Esophagus (tissue), 2 donors: ENCODE results near the gene MMRN1. TPM values are rescaled to one million over a fixed set of nuclear protein-coding genes. Genes with fewer than 3 reads are reported as not detected.

ENCODE experiments used
- H3K27ac ChIP-seq, 2 donors: one replicate each; pipeline ENCODE4 v1.5.1; 2013; ENCODE audit warnings: low read depth in 2 of 2, mild to moderate bottlenecking in 2 of 2, inconsistent platforms in 1 of 2, low read length in 1 of 2, moderate library complexity in 1 of 2
- H3K27me3 ChIP-seq, 2 donors: one replicate each; pipeline ENCODE4 v1.6.1; 2013; ENCODE audit warnings: low read length in 2 of 2, control low read depth in 1 of 2, mild to moderate bottlenecking in 1 of 2; ENCODE audit not compliant: insufficient read depth in 2 of 2, control insufficient read depth in 1 of 2
- H3K36me3 ChIP-seq, 2 donors: one replicate each; pipeline ENCODE4 v1.6.1; 2013; ENCODE audit warnings: low read length in 1 of 2; ENCODE audit not compliant: control insufficient read depth in 2 of 2, insufficient read depth in 2 of 2
- H3K4me1 ChIP-seq, 2 donors: one replicate each; pipeline ENCODE4 v1.6.1; 2013; ENCODE audit warnings: low read length in 1 of 2; ENCODE audit not compliant: control insufficient read depth in 2 of 2, insufficient read depth in 2 of 2
- H3K4me3 ChIP-seq, 2 donors: one replicate each; pipeline ENCODE4 v1.5.1; 2013; ENCODE audit warnings: low read length in 2 of 2, mild to moderate bottlenecking in 2 of 2, low read depth in 1 of 2, moderate library complexity in 1 of 2
- H3K9me3 ChIP-seq, 2 donors: one replicate each; pipeline ENCODE4 v1.6.1; 2013; ENCODE audit warnings: mild to moderate bottlenecking in 2 of 2, low read depth in 1 of 2, low read length in 1 of 2, moderate library complexity in 1 of 2; ENCODE audit not compliant: control insufficient read depth in 2 of 2, insufficient read depth in 1 of 2
- WGBS, 2 donors: extraction: QIAGEN DNeasy Blood & Tissue Kit; methylation state at CpG; one replicate each; pipeline ENCODE4 v1.1.7; 2013; 5-methylcytosine and 5-hydroxymethylcytosine counted together
- polyA plus RNA-seq, 2 donors: library from polyadenylated mRNA; stranded (reverse); fragments of 200-250 nt; gene quantifications; one replicate each; pipeline ENCODE4 v1.2.3, GENCODE V29; 2013
- donor health status: healthy with polysubstance abuse.
- donor health status: Bipolar disorder and iron deficiency.

Gene MMRN1
- polyA plus RNA-seq, 2 donors = 0.79 to 6.5 TPM

- H3K4me3 ChIP-seq = no peak overlapping the region
- H3K4me1 ChIP-seq = no peaks in the 10 kb centered on the region
- H3K27me3 ChIP-seq = no peaks in the 10 kb centered on the region
- no peaks in the 10 kb centered on the region for H3K36me3 ChIP-seq
- H3K9me3 ChIP-seq = no peaks in the 10 kb centered on the region
- no peak overlapping the region for H3K27ac ChIP-seq
Observed at GRCh38 chr4:89939994-89940393, 45.3 kb downstream of the MMRN1 start.

- 72 to 80% methylated on average over 3 of the region's 3 CpGs for WGBS, 2 donors
- Histone ChIP-seq H3K9me3 (no peaks in the 10 kb centered on the region), H3K27ac (no peak overlapping the region), H3K36me3 (no peaks in the 10 kb centered on the region), H3K27me3 (no peaks in the 10 kb centered on the region), H3K4me1 (no peaks in the 10 kb centered on the region), H3K4me3 (no peak overlapping the region)
Observed at GRCh38 chr4:89942811-89943210, 48.2 kb downstream of the MMRN1 start.

GRCh38 chr4:89949782-89950387 lies 55.2 kb downstream of the MMRN1 start:
- Histone ChIP-seq H3K27me3 (no peaks in the 10 kb centered on the region), H3K9me3 (no peaks in the 10 kb centered on the region), H3K27ac (no peak overlapping the region), H3K36me3 (no peaks in the 10 kb centered on the region), H3K4me1 (no peaks in the 10 kb centered on the region), H3K4me3 (no peak overlapping the region)
- WGBS, 2 donors = 72 to 79% methylated on average over 2 of the region's 2 CpGs

- Histone ChIP-seq H3K4me3 (no peak overlapping the region), H3K4me1 (no peaks in the 10 kb centered on the region), H3K9me3 (no peaks in the 10 kb centered on the region), H3K27ac (no peak overlapping the region), H3K27me3 (no peaks in the 10 kb centered on the region), H3K36me3 (no peaks in the 10 kb centered on the region)
- WGBS, 2 donors = 68 to 71% methylated on average over 3 of the region's 3 CpGs
Observed at GRCh38 chr4:89952458-89952857, 57.8 kb downstream of the MMRN1 start.

GRCh38 chr4:89954906-89955695 lies 60.4 kb downstream of the MMRN1 start:
- Histone ChIP-seq H3K27me3 (no peaks in the 10 kb centered on the region), H3K27ac (no peak overlapping the region), H3K4me3 (no peak overlapping the region), H3K9me3 (no peaks in the 10 kb centered on the region), H3K4me1 (no peaks in the 10 kb centered on the region), H3K36me3 (no peaks in the 10 kb centered on the region)
- WGBS, 2 donors = 85 to 89% methylated on average over 13 of the region's 13 CpGs

- 26 to 41% methylated on average over 3 to 4 of the region's 4 CpGs for WGBS, 2 donors
- no peak overlapping the region for H3K27ac ChIP-seq
- no peaks in the 10 kb centered on the region for H3K27me3 ChIP-seq
- no peak overlapping the region for H3K4me3 ChIP-seq
- no peaks in the 10 kb centered on the region for H3K9me3 ChIP-seq
- no peaks in the 10 kb centered on the region for H3K36me3 ChIP-seq
- no peaks in the 10 kb centered on the region for H3K4me1 ChIP-seq
Observed at GRCh38 chr4:89957046-89957926, 62.6 kb downstream of the MMRN1 start.

- no peaks in the 10 kb centered on the region for H3K4me1 ChIP-seq
- no peaks in the 10 kb centered on the region for H3K9me3 ChIP-seq
- WGBS, 2 donors = 84 to 89% methylated on average over 2 of the region's 2 CpGs
- H3K4me3 ChIP-seq = no peak overlapping the region
- H3K36me3 ChIP-seq = no peaks in the 10 kb centered on the region
- no peak overlapping the region for H3K27ac ChIP-seq
- H3K27me3 ChIP-seq = no peaks in the 10 kb centered on the region
Observed at GRCh38 chr4:89981789-89982334, 87.2 kb downstream of the MMRN1 start.

- WGBS, 2 donors = 88 to 91% methylated on average over 2 of the region's 2 CpGs
- no peaks in the 10 kb centered on the region for H3K27me3 ChIP-seq
Observed at GRCh38 chr4:89988268-89988667, 93.6 kb downstream of the MMRN1 start.

GRCh38 chr4:89992744-89993143 lies 98.1 kb downstream of the MMRN1 start:
- no peak overlapping the region for H3K27ac ChIP-seq
- H3K36me3 ChIP-seq = no peaks in the 10 kb centered on the region
- H3K9me3 ChIP-seq = no peaks in the 10 kb centered on the region
- H3K27me3 ChIP-seq = no peaks in the 10 kb centered on the region
- H3K4me3 ChIP-seq = no peak overlapping the region
- no peaks in the 10 kb centered on the region for H3K4me1 ChIP-seq
- WGBS, 2 donors = 27 to 34% methylated on average over 1 of the region's 1 CpG

More at GRCh38 chr4:89988268-89988667, 93.6 kb downstream of the MMRN1 start:
- Histone ChIP-seq H3K36me3 (no peaks in the 10 kb centered on the region), H3K4me1 (no peaks in the 10 kb centered on the region), H3K9me3 (no peaks in the 10 kb centered on the region), H3K4me3 (no peak overlapping the region), H3K27ac (no peak overlapping the region)
